ENCODE results near the gene ANKRD13B.

The ANKRD13B gene

GRCh38 chr17:29629839-29630238, 36.9 kb downstream of the ANKRD13B start:
- no peak overlapping the region for H3K27ac ChIP-seq (ENCODE audit: extremely low read depth, low read depth, low read length)
- no peak for TF ChIP-seq ZNF585B (tag by site-specific recombination; IDR thresholded peaks at IDR 0.05)
- TF ChIP-seq PRDM2 (tag by site-specific recombination; IDR thresholded peaks at IDR 0.05; ENCODE audit: borderline replicate concordance), result no peak
- no peak for TF ChIP-seq ZNF140 (tag by site-specific recombination; IDR thresholded peaks at IDR 0.05)
- no peak for TF ChIP-seq ZNF175 (tag by site-specific recombination; IDR thresholded peaks at IDR 0.05)
- no peak for TF ChIP-seq ZNF610 (tag by site-specific recombination; IDR thresholded peaks at IDR 0.05; ENCODE audit: borderline replicate concordance)
- TF ChIP-seq MEIS1 (CRISPR knock-in tag; IDR thresholded peaks at IDR 0.05; ENCODE audit: borderline replicate concordance), result no peak
- TF ChIP-seq ZFP41 (tag by site-specific recombination; IDR thresholded peaks at IDR 0.05; ENCODE audit: borderline replicate concordance), result no peak
- TF ChIP-seq ZNF416 (tag by site-specific recombination; IDR thresholded peaks at IDR 0.05), result no peak
- no peak for TF ChIP-seq ZNF558 (tag by site-specific recombination; IDR thresholded peaks at IDR 0.05)
- no peak for TF ChIP-seq ZNF391 (tag by site-specific recombination; IDR thresholded peaks at IDR 0.05; ENCODE audit: borderline replicate concordance, low read depth)
- no peak for TF ChIP-seq GLI2 (tag by site-specific recombination; IDR thresholded peaks at IDR 0.05; ENCODE audit: borderline replicate concordance, low read depth)
- TF ChIP-seq ZBTB8A (tag by site-specific recombination; IDR thresholded peaks at IDR 0.05), result no peak
- no peak for TF ChIP-seq GLI4 (tag by site-specific recombination; IDR thresholded peaks at IDR 0.05)
- no peak for TF ChIP-seq SCRT2 (tag by site-specific recombination; IDR thresholded peaks at IDR 0.05)
- TF ChIP-seq EGR2 (tag by site-specific recombination; IDR thresholded peaks at IDR 0.05; ENCODE audit: low read depth), result no peak
- no peak for TF ChIP-seq ZNF362 (tag by site-specific recombination; IDR thresholded peaks at IDR 0.05)
- H3K4me1 ChIP-seq (ENCODE audit: control insufficient read depth, insufficient read depth, low read length), result no peaks in the 10 kb centered on the region
- ChIA-PET CTCF (interaction anchor here (1.2 kb wide), 1 partner anchor 149 kb away, joined by 5 read pairs; no protein-coding TSS in a partner anchor), POLR2A (no interaction called here)
- no peaks in the 10 kb centered on the region for H3K9me3 ChIP-seq (ENCODE audit: control insufficient read depth, insufficient read depth, low read depth, low read length)
- no peak overlapping the region for H3K4me3 ChIP-seq (ENCODE audit: low read depth, low read length)
- H3K36me3 ChIP-seq (ENCODE audit: control insufficient read depth in 2 of 2, insufficient read depth in 1 of 2, low read length in 2 of 2), result peaks cover 1 to 35% of the 10 kb centered on the region in 2 experiments

- Histone ChIP-seq H3K36me3 (ENCODE audit: control insufficient read depth in 2 of 2, insufficient read depth in 1 of 2, low read length in 2 of 2) (peaks cover 6 to 35% of the 10 kb centered on the region in 2 experiments), H3K4me1 (ENCODE audit: control insufficient read depth, insufficient read depth, low read length) (no peaks in the 10 kb centered on the region), H3K27ac (ENCODE audit: extremely low read depth, low read depth, low read length) (no peak overlapping the region), H3K9me3 (ENCODE audit: control insufficient read depth, insufficient read depth, low read depth, low read length) (no peaks in the 10 kb centered on the region), H3K4me3 (ENCODE audit: low read depth, low read length) (no peak overlapping the region)
- CTCF ChIA-PET, result interaction anchor here (1.1 kb wide), 1 partner anchor 8 kb away, joined by 3 read pairs; no protein-coding TSS in a partner anchor
- POLR2A ChIA-PET, result interaction anchor here (0.5 kb wide), 1 partner anchor 301 kb away, joined by 3 read pairs; no protein-coding TSS in a partner anchor
- TF ChIP-seq GFI1B (tag by site-specific recombination; IDR thresholded peaks at IDR 0.05) (no peak), ZNF19 (tag by site-specific recombination; IDR thresholded peaks at IDR 0.05; ENCODE audit: low read depth) (no peak), ZNF26 (tag by site-specific recombination; IDR thresholded peaks at IDR 0.05) (no peak), ZNF2 (tag by site-specific recombination; IDR thresholded peaks at IDR 0.05) (no peak), SCRT2 (tag by site-specific recombination; IDR thresholded peaks at IDR 0.05) (no peak), ZNF112 (tag by site-specific recombination; IDR thresholded peaks at IDR 0.05) (no peak), ZEB2 (tag by site-specific recombination; IDR thresholded peaks at IDR 0.05) (no peak), ZNF202 (tag by site-specific recombination; IDR thresholded peaks at IDR 0.05; ENCODE audit: borderline replicate concordance) (no peak), PATZ1 (tag by site-specific recombination; IDR thresholded peaks at IDR 0.05) (no peak)
Measured at GRCh38 chr17:29630630-29631193, 37.8 kb downstream of the ANKRD13B start.
